Measurements from ENCODE around the gene KIF2B.
"Not testable (repeated sequence)": the region's sequence is repeated elsewhere in the genome, so short reads cannot be mapped to it uniquely, and the experiment has no call there.

The KIF2B gene

GRCh38 chr17:53837131-53837530 lies 14.4 kb downstream of the KIF2B start:
- Histone ChIP-seq H3K79me2 (ENCODE audit: insufficient read depth, low read length) (no peaks in the 10 kb centered on the region), H3K4me2 (ENCODE audit: low read depth, low read length, poor library complexity, severe bottlenecking) (no peak overlapping the region), H3K27ac (ENCODE audit: low read depth, low read length) (no peak overlapping the region), H3K4me3 (ENCODE audit: insufficient read depth, low read length, poor library complexity, severe bottlenecking) (no peak overlapping the region), H3K9me3 (ENCODE audit: insufficient read depth, low read length) (peaks cover 5% of the 10 kb centered on the region), H3K27me3 (ENCODE audit: low read length) (no peaks in the 10 kb centered on the region), H4K20me1 (ENCODE audit: low read depth, low read length) (no peaks in the 10 kb centered on the region), H3K36me3 (ENCODE audit: low read length) (no peaks in the 10 kb centered on the region), H3K9me2 (replicated peaks; ENCODE audit: insufficient read depth, low read length) (no peaks in the 10 kb centered on the region), H3F3A (ENCODE audit: insufficient read depth) (no peaks in the 10 kb centered on the region), H3K9ac (ENCODE audit: low read length) (no peak overlapping the region), H2AFZ (ENCODE audit: low read depth, low read length, severe bottlenecking) (no peak overlapping the region)
- TF ChIP-seq EZH2phosphoT487 (conservative IDR thresholded peaks at IDR 0.05; ENCODE audit: low read length) (no peak), CTCF (IDR thresholded peaks at IDR 0.05; ENCODE audit: insufficient read depth, low read length, poor library complexity, severe bottlenecking) (no peak)

- H3K36me3 ChIP-seq (ENCODE audit: low read length) = no peaks in the 10 kb centered on the region
- H3K79me2 ChIP-seq (ENCODE audit: insufficient read depth, low read length) = no peaks in the 10 kb centered on the region
- H3F3A ChIP-seq (ENCODE audit: insufficient read depth) = no peaks in the 10 kb centered on the region
- no peaks in the 10 kb centered on the region for H3K27me3 ChIP-seq (ENCODE audit: low read length)
- no peak overlapping the region for H3K4me3 ChIP-seq (ENCODE audit: insufficient read depth, low read length, poor library complexity, severe bottlenecking)
- TF ChIP-seq EZH2phosphoT487 (conservative IDR thresholded peaks at IDR 0.05; ENCODE audit: low read length) = no peak
- TF ChIP-seq CTCF (IDR thresholded peaks at IDR 0.05; ENCODE audit: insufficient read depth, low read length, poor library complexity, severe bottlenecking) = no peak
- H4K20me1 ChIP-seq (ENCODE audit: low read depth, low read length) = no peaks in the 10 kb centered on the region
- no peak overlapping the region for H3K9ac ChIP-seq (ENCODE audit: low read length)
- H3K4me2 ChIP-seq (ENCODE audit: low read depth, low read length, poor library complexity, severe bottlenecking) = no peak overlapping the region
- H3K9me2 ChIP-seq (replicated peaks; ENCODE audit: insufficient read depth, low read length) = no peaks in the 10 kb centered on the region
- no peak overlapping the region for H3K27ac ChIP-seq (ENCODE audit: low read depth, low read length)
- no peak overlapping the region for H2AFZ ChIP-seq (ENCODE audit: low read depth, low read length, severe bottlenecking)
- H3K9me3 ChIP-seq (ENCODE audit: insufficient read depth, low read length) = peaks cover 3% of the 10 kb centered on the region
Observed at GRCh38 chr17:53844491-53845107, 21.9 kb downstream of the KIF2B start.

- H3K4me3 ChIP-seq (ENCODE audit: insufficient read depth, low read length, poor library complexity, severe bottlenecking) = not testable (repeated sequence)
Observed at GRCh38 chr17:53871128-53871527, 48.4 kb downstream of the KIF2B start.

More at GRCh38 chr17:53871128-53871527, 48.4 kb downstream of the KIF2B start:
- not testable (repeated sequence) for H2AFZ ChIP-seq (ENCODE audit: low read depth, low read length, severe bottlenecking); H3K27me3 ChIP-seq (ENCODE audit: low read length); H3K79me2 ChIP-seq (ENCODE audit: insufficient read depth, low read length); H3K36me3 ChIP-seq (ENCODE audit: low read length); H3K9me3 ChIP-seq (ENCODE audit: insufficient read depth, low read length); H4K20me1 ChIP-seq (ENCODE audit: low read depth, low read length); H3K9ac ChIP-seq (ENCODE audit: low read length); H3K4me2 ChIP-seq (ENCODE audit: low read depth, low read length, poor library complexity, severe bottlenecking); H3K9me2 ChIP-seq (replicated peaks; ENCODE audit: insufficient read depth, low read length); H3K27ac ChIP-seq (ENCODE audit: low read depth, low read length); H3F3A ChIP-seq (ENCODE audit: insufficient read depth)

Measured in SU-DHL-6 (cell line).